GM19452 (cell line): ENCODE data around the gene RNPEPL1.
"Not testable (repeated sequence)": the region's sequence is repeated elsewhere in the genome, so short reads cannot be mapped to it uniquely, and the experiment has no call there.

Experiments used
- ATAC-seq: cut with Tn5 transposase; IDR thresholded peaks from one replicate; pipeline ENCODE4 v1.9.1; 2021; ENCODE audit not compliant: unreplicated experiment

Gene RNPEPL1

GRCh38 chr2:240567872-240568677, at the start of gene RNPEPL1:
RNPEPL1 (plus strand) TSS chr2:240568484; CDS start chr2:240568587, 103 bp downstream.
- peak; percentile 32 for ATAC-seq

- no peak for ATAC-seq
These were observed 49.3 kb upstream of the RNPEPL1 start for GRCh38 chr2:240518981-240519380.

DNA sequence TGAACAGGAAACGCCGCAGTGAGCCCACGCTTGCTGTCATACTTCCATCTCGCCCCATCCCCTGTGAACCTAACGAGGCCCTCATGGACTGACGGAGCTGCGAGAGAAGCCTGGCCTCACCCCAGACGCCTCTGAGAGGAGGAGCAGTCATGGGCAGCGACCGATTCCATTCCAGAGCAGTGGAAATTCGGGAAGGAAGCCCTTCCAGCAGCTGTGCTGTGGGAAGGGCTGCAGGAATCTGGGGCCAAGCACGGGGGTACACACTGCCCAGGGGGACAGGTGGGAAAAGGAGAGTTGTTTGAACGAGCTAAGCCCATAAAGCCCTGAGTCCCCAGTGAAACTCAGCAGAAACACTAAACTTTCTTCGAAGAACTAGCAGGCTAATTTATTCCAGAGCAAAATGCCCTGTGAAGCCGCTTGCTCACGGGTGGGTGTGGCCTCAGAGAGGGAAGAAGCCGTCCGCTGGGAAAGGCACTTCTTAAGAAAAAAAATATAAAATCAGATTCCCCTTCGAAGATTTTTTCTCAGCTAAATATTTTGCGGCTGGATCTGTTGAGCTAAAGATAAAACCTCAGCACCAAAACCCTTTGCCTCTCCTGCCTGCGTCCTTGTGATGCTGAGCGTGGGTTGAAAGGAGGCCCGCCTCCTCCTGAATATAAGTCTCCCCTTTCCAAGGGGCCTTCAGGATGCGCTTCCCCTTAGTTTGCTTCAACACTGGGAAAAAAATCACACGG, 48.7 kb upstream of the RNPEPL1 start:
- no peak for ATAC-seq

DNA sequence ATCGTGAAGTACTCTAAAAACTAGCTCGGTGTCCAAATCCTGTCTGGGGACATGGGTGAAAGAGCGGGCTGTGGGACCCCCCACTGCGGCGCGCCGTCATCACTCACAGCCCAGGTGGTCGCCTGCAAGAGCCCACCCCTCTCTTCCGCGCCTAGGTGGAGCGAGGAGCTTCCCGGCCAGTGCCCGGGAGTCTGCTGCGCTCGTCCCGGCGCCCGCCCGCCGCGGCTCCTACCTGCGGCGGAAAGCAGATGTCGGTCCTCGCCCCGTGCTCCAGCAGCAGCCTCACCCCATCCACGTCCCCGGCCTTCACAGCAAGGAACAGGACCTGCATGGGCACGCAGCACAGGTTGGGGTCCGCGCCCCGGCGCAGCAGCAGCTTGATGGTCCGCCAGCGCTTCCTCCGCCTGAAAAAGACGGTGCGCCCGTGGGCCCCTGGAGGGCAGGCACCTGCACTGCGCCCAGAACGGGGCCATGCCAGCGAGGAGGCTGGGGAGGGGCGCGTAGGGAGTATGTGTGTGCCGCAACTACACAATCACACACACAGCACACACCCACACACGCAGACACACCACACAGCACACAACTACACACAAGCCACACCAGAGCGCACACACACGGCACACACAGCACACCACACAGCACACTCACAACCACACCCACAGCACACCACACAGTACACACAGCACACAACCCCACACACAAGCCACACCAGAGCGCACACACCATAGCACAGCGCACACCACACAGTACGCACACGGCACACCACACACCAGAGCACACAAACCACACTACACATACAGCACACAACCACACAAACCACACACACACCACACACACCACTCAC, 47.9 kb upstream of the RNPEPL1 start:
- ATAC-seq: no peak

GRCh38 chr2:240520974-240521350, 47.3 kb upstream of the RNPEPL1 start:
- no peak for ATAC-seq

- ATAC-seq: not testable (repeated sequence)
These were observed 46.4 kb upstream of the RNPEPL1 start for GRCh38 chr2:240521885-240522284.

- ATAC-seq: no peak
These were observed 45.9 kb upstream of the RNPEPL1 start for GRCh38 chr2:240522406-240522805.

DNA sequence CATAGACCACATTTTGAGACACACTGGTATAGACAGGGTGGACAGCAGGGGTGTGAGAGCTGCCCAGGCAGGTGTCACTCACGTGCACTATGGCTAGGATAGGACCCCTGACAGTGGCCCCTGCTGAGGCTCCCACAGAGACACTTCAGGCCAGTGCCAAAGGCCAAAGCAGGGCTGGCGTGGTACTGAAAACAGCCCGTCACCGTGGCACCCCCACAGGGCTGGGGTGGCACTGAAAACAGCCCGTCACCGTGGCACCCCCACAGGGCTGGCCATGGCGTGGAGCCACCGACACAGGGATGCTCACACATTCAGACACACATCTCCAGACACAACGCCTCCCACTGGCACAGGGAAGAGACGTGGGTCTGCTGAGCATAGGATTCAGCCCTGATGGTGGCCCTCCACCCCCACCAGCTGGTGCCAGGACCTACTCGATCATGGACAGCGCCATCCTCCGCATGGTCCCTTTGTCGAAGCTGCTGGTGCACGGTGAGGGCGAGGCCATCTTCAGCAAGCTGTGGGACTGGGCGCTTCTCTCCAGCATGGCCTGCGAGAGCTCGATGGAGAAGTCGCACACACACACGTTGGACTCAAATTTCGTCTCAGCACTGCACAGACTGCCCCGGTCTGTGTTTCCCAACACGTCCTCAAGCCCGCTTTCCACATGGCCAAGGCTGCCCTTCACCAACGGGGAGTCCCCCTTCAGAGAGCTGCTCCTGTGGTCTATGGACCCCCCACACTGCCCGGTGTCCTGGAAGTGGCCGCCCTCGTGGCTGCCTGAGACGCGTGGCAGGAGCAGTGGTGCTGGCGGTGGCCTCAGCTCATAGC, 44.6 kb upstream of the RNPEPL1 start:
- ATAC-seq: no peak

DNA sequence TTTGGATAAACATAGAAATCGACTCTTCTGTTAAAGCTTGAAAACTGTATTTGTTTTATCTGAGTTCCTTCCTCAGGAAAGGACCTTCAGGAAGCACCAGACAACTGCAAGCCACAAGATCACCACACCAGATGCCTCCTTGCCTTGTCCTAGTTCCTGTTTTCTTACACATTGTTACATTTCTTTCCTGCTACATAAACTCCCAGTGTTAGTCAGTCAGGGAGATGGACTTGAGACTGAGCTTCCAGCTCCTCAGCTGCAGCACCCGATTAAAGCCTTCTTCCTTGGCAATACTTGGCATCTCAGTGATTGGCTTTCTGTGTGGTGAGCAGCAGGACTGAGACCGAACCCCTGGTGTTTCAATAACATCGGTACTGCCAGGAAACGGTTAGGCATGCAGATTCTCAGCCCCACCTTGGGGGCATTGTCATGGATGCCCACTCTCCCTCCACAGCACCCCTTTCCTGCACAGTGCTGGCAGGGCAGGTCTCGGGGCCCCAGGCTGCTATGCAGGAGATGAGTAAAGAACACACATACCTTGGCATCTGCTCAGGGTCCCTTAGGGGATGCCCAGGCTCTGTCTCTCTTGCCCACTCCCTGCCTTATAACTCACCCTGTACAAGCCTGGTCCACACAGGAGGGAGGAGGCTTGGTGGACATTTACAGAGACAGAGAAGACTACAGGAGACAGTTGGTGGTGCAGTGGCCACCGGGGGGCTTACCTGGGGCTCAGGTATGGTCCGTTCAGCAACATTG, 43.1 kb upstream of the RNPEPL1 start:
- no peak for ATAC-seq

- ATAC-seq: no peak
These were observed 42.5 kb upstream of the RNPEPL1 start for GRCh38 chr2:240525802-240526201.

DNA sequence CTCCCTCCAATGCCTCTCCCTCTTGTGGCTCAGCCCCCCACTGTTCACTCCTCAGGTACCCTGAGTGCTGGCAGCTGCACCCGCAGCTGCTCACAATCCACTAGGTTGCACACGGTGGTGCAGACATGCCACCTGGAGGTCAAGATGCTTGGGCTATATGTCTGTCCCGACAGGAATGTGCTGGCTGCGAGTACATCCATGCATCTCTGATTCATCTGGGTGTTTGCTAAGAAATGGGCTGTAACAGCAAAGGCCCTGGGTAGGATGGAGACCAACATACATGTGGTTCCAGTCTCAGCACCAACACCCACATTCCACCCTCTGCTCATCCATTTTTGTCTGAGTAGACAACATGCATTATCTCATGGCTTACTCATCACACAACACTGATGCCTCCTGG, 41.8 kb upstream of the RNPEPL1 start:
- no peak for ATAC-seq

DNA sequence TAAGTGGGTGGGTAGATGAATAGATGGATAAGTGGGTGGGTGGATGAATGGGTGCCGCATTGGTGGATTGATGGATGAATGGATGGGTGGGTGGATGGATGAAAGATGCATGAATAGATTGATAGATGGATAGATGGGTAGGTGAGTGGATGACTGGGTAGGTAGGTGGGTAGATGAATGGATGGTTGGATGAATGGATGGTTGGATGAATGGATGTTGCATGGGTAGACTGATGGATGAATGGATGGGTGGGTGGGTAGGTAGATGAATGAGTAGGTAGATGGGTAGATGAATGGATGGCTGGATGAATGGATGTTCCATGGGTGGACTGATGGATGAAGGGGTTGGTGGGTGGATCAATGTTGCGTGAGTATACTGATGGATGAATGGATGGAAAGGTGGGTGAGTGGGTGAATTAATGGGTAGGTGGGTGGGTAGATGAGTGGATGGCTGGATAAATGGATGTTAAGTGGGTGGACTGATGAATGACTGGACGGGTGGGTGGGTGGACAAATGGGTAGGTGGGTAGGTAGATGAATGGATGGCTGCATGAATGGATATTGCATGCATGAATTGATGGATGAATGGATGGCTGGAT, 41.0 kb upstream of the RNPEPL1 start:
- ATAC-seq: no peak

- ATAC-seq: no peak
These were observed 39.8 kb upstream of the RNPEPL1 start for GRCh38 chr2:240528406-240529040.

DNA sequence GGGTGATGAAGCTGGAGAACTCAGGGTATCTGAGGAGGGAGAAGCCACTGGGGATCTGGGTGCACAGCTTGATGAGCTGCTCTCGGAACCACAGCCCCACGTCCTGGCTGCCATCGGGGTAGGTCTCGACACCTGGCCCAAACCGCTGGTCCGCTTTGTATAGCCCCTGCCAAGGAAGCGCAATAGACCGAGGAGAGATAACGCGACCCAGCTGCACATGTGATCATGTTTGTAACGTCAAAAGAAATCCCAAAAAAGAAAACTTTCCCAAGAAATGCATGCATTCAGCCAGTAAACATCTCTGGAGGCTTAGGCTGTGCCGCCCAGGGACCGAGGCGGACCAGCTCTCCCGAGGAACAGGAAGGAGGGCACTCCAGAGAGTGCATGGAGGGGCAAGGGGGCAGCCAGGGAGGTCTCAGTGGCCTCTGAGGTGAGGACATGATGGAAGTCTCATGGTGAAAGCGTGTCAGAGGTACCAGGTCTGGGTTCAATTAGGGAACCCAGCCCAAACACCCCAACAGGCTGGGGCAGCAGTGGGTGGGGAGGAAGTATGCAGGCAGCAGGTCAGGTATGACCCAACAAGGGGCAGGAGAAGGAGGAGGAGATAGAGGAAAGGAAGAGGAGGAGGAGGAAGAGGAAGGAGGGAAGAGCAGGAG, 38.8 kb upstream of the RNPEPL1 start:
- ATAC-seq: no peak

DNA sequence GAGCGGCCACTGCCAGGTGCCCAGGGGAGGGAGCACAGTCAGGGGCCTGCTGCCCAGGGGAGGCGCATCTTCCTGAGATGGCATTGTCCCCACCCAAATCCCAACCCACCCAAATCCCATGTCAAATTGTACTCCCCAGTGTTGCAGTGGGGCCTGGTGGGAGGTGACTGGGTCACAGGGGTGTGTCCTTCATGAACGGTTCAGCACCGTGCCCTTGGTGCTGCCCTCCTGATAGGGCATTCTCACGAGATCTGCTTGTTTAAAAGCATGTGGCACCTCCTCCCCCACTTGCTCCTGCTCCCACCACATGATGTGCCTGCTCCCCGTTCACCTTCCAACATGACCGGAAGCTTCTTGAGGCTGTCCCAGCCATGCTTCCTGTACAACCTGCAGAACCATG, 38.1 kb upstream of the RNPEPL1 start:
- ATAC-seq: no peak

DNA sequence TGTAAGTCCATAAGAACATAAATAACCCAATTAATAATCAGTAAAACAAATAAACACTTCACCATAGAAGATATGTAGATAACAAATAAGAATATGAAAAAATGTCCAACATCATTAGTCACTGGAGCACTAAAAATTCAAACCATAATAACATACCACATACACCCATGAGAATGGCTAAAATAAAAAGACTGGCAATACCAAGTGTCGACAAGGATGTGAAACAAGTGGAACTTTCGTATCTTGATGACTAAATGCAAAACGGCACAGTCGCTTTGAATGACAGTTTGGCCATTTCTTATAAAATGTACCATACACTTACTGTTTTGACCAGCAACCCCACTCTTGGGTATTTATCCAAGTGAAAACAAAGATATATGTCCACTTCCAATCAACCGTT, 37.2 kb upstream of the RNPEPL1 start:
- no peak for ATAC-seq

DNA sequence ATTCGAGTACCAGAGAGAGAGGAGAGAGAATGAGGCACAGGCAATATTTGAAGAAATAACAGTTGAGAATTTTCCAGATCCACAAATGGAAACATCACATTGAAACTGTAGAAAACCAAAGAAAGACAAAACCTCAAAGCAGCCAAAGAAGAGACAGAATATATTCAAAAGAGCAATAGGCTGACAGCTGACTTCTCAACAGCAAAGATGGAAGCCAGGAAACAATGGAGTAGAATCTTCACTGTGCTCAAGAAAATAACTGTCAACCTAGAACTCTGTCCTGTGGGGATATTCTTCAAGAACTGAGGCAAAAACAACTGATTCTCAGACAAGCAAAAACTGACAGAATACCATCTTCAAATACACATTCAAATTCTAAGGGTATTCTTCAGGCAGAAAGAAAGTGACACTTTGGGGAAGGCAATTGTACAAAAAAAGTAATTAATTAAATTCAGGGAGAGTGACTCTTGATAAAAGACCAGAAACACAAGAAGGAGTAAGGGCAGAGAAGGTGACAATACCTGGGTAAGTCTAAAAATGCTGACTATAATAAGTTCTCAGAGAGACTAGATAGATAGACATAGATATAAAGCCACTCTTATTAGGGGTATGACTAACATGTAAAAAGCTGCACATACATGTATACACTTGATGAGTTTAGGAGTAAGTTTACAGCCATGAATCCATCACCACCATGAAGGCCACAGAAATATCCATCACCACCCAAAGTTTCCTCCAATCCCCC, 36.1 kb upstream of the RNPEPL1 start:
- no peak for ATAC-seq
